HepG2 (cell line): ENCODE measurements around the gene ABRACL. TPM values are rescaled to one million over a fixed set of nuclear protein-coding genes. Genes with fewer than 3 reads are reported as not detected.

Experiments
- ATAC-seq: fragments of 200-7000 bp; cut with Tn5 transposase; 3 replicates; pipeline ENCODE4 v1.9.1; 2020; ENCODE audit warnings: mild to moderate bottlenecking, moderate library complexity
- BruUV-seq: library from RNA; stranded (reverse); fragments of 400-500 nt; replicated peaks from 2 replicates; lab custom pipeline; 2021; lab: Mats Ljungman, UMichigan
- CTCF ChIA-PET: fragments of 300-600 bp; formaldehyde crosslinking; extraction: SDS; loops from one replicate; lab custom pipeline; 2021; ENCODE audit warnings: low total read pairs, inconsistent platforms, low intra/inter-chr PET ratio; lab: Yijun Ruan, JAX
- POLR2A ChIA-PET: fragments of 350-600 bp; sonication (Branson Sonifier 250); formaldehyde crosslinking; loops from one replicate; lab custom pipeline; 2020; ENCODE audit warnings: antibody characterized with exemption, inconsistent platforms; lab: Yijun Ruan, JAX
- DNase-seq: peaks from one replicate; pipeline ENCODE4 v3.0.0-alpha.2; 2015; ENCODE audit warnings: low spot score
- FAIRE-seq: peaks from 3 replicates; lab custom pipeline; 2011; peaks lifted over from hg19 to GRCh38; lab: Jason Lieb, UNC
- H2AFZ ChIP-seq: one replicate; pipeline ENCODE4 v1.6.1; 2011; ENCODE audit warnings: low read length, inconsistent platforms
- H3K27ac ChIP-seq: fragments of 300-600 bp; 3 replicates; pipeline ENCODE4 v1.8.0; 2011; ENCODE audit warnings: mixed run types, mild to moderate bottlenecking, mixed read lengths, low read length, inconsistent platforms; ENCODE audit not compliant: insufficient read depth; ENCODE audit errors: extremely low read length
- H3K27me3 ChIP-seq, 2 experiments: fragments of 200-600 bp in 1 of 2; 2 replicates in 1 of 2; 3 replicates in 1 of 2; pipeline versions ENCODE4 v1.6.0 to v1.8.0; 2011; ENCODE audit warnings: low read length in 2 of 2, mild to moderate bottlenecking in 2 of 2, moderate library complexity in 2 of 2, inconsistent platforms in 1 of 2; ENCODE audit not compliant: insufficient read depth in 2 of 2, control insufficient read depth in 1 of 2
- H3K36me3 ChIP-seq, 2 experiments: fragments of 200-600 bp in 1 of 2; replicated peaks in 1 of 2; 2 replicates in 1 of 2; 3 replicates in 1 of 2; pipeline versions ENCODE4 v1.5.1 to v1.8.0; 2011; ENCODE audit warnings: low read length in 2 of 2, inconsistent platforms in 1 of 2; ENCODE audit not compliant: insufficient read depth in 2 of 2, control insufficient read depth in 1 of 2
- H3K4me1 ChIP-seq: 2 replicates; pipeline ENCODE4 v1.5.1; 2012; ENCODE audit warnings: low read length, inconsistent platforms; ENCODE audit not compliant: insufficient read depth
- H3K4me2 ChIP-seq: 2 replicates; pipeline ENCODE4 v1.6.0; 2011; ENCODE audit warnings: low read depth, low read length, inconsistent platforms
- H3K4me3 ChIP-seq, 3 experiments: fragments of 200-600 bp in 1 of 3; sonication (generic), shearing (Covaris generic) in 1 of 3; replicated peaks in 1 of 3; 2 replicates each; pipeline ENCODE4 v1.5.1; 2011 to 2016; ENCODE audit warnings: low read length in 3 of 3, inconsistent platforms in 2 of 3, low read depth in 2 of 3, mild to moderate bottlenecking in 2 of 3, control low read depth in 1 of 3, mixed read lengths in 1 of 3; ENCODE audit not compliant: insufficient read depth in 1 of 3
- H3K79me2 ChIP-seq: one replicate; pipeline ENCODE4 v1.6.1; 2011; ENCODE audit warnings: low read length, inconsistent platforms; ENCODE audit not compliant: insufficient read depth
- H3K9ac ChIP-seq: 2 replicates; pipeline ENCODE4 v1.6.0; 2011; ENCODE audit warnings: mild to moderate bottlenecking, low read depth, low read length, inconsistent platforms; ENCODE audit not compliant: insufficient read depth
- H3K9me3 ChIP-seq: 2 replicates; pipeline ENCODE4 v1.5.1; 2012; ENCODE audit warnings: mild to moderate bottlenecking, low read length
- H4K20me1 ChIP-seq: 2 replicates; pipeline ENCODE4 v1.6.0; 2011; ENCODE audit warnings: inconsistent platforms, mild to moderate bottlenecking, low read length, moderate library complexity; ENCODE audit not compliant: insufficient read depth
- ERF ChIP-seq: IDR thresholded peaks from 2 replicates; pipeline ENCODE4 v1.6.1; 2018; ENCODE audit warnings: missing biosample characterization, missing genetic modification reagents
- HDAC6 ChIP-seq: fragments of 200-600 bp; sonication (generic); IDR thresholded peaks from 2 replicates; pipeline ENCODE4 v1.7.0; 2017; ENCODE audit warnings: mild to moderate bottlenecking, antibody characterized with exemption, low read length, low read depth
- HHEX ChIP-seq: IDR thresholded peaks from 2 replicates; pipeline ENCODE4 v1.6.1; 2016; ENCODE audit warnings: control low read depth
- HOXD1 ChIP-seq: sonication (generic); formaldehyde crosslinking; IDR thresholded peaks from 2 replicates; pipeline ENCODE4 v1.5.0; 2020; ENCODE audit warnings: missing genetic modification reagents
- KAT7 ChIP-seq: IDR thresholded peaks from 2 replicates; pipeline ENCODE4 v1.6.1; 2018; ENCODE audit warnings: borderline replicate concordance, missing compliant biosample characterization
- ZNF432 ChIP-seq: sonication (generic); formaldehyde crosslinking; IDR thresholded peaks from 2 replicates; pipeline ENCODE4 v1.5.0; 2020; ENCODE audit warnings: missing genetic modification reagents, mild to moderate bottlenecking, borderline replicate concordance
- ZNF552 ChIP-seq: sonication (generic); formaldehyde crosslinking; IDR thresholded peaks from 2 replicates; pipeline ENCODE4 v1.9.0; 2022; ENCODE audit warnings: missing genetic modification reagents, mild to moderate bottlenecking, borderline replicate concordance
- ZNF569 ChIP-seq: sonication (generic); formaldehyde crosslinking; IDR thresholded peaks from 2 replicates; pipeline ENCODE4 v1.5.0; 2020; ENCODE audit warnings: mild to moderate bottlenecking, missing genetic modification reagents, moderate library complexity, borderline replicate concordance
- ZNF589 ChIP-seq: sonication (generic); formaldehyde crosslinking; conservative IDR thresholded peaks from 2 replicates; pipeline ENCODE4 v1.8.0; 2022; ENCODE audit warnings: mild to moderate bottlenecking, moderate library complexity, missing genetic modification reagents
- WGBS: methylation state at CpG from one replicate; pipeline ENCODE4 v1.1.6; 2017; ENCODE audit warnings: low lambda C conversion rate; 5-methylcytosine and 5-hydroxymethylcytosine counted together
- in situ Hi-C: cut with HindIII; loops from 2 replicates; pipeline ENCODE4 v1.10.0; 2017; ENCODE audit warnings: low pct_unique_long_range_greater_than_20kb; ENCODE audit not compliant: extremely low pct_ligation_motif_present
- intact Hi-C: fragments of 100-400 bp; cut with micrococcal nuclease; formaldehyde crosslinking; loops from one replicate; pipeline ENCODE4 v1.10.0; 2022; ENCODE audit not compliant: unreplicated experiment
- polyA plus RNA-seq, 8 experiments: library from polyadenylated mRNA; depleted of rRNA in 3 of 8; stranded (reverse) in 7 of 8; unstranded in 1 of 8; fragments of >200 nt; fragmentation: Illumina TruSeq in 4 of 8; extraction: Trizol in 4 of 8; gene quantifications; 2 replicates each; pipeline versions ENCODE4 v1.2.1 to v1.2.3, GENCODE V29; 2011 to 2016; ENCODE audit warnings: low read depth in 4 of 8, missing spikeins in 1 of 8, mixed read lengths in 1 of 8; ENCODE audit not compliant: insufficient read depth in 1 of 8
- total RNA-seq, 5 experiments: library from RNA; depleted of rRNA; stranded (reverse); fragments of >200 nt; fragmentation: Illumina TruSeq; extraction: Trizol; gene quantifications; 2 replicates each; pipeline ENCODE4 v1.2.3, GENCODE V29; 2016; ENCODE audit warnings: low read depth in 1 of 5
- TF ChIP-seq, protein P1 (sequence below): sonication (generic); formaldehyde crosslinking; IDR thresholded peaks from 2 replicates; pipeline ENCODE4 v1.8.0; 2022; ENCODE audit warnings: mild to moderate bottlenecking, missing genetic modification reagents, moderate library complexity

ABRACL gene
- total and polyA plus RNA-seq, 2 of the 13 experiments (the other 11 are each of a cell fraction or from before 2014, with no cell fraction given): 1.4 to 5.4 TPM

- CTCF ChIA-PET: no interaction called here
- H3K27ac ChIP-seq: no peak overlapping the region
These were observed 22.3 kb downstream of the ABRACL start for GRCh38 chr6:139050770-139051313.

DNA sequence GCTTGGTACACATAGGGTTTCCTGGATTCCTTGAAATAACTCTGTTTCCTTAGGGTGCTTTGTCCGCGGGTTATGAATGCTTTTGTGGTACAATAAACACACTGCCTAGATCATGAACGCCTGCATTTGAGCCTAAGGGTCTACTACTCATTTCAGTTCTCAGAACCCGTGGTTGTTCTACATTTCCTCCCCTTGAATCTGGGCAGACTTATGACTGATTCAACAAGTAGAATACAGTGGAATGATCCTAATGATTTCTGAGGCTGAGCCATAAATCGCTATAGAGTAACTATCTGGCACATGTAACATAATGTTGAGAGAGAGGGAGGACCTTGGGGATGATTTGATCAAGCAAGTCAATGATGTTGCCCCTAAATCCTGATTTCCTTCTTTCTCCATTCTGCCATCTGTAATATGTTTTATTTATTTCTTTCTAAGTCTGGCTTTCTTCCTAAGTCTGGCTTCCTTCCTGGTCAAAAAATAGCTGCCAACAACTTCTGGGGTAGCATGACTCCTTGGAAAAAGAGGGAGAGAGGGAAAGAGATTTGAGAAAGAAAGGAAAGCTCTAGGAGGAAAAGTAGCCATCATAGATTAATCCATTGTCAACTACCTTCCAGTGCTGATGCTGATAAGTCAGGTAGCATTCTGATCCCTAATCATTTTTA lies 23.0 kb downstream of the ABRACL start:
- Histone ChIP-seq H3K27me3 (peaks cover 3 to 24% of the 10 kb centered on the region in 2 experiments; a peak in 3 of 5 replicates), H3K36me3 (no peaks in the 10 kb centered on the region), H3K9me3 (no peaks in the 10 kb centered on the region), H3K9ac (no peak overlapping the region), H3K4me2 (no peak overlapping the region), H3K4me1 (no peaks in the 10 kb centered on the region), H3K4me3 (no peak overlapping the region), H2AFZ (no peak overlapping the region), H3K79me2 (no peaks in the 10 kb centered on the region)
- 23% methylated on average over 5 of the region's 5 CpGs for WGBS
- BruUV-seq: no TSS peak
- FAIRE-seq (no peak), DNase-seq (no peak)
- ChIA-PET POLR2A (no interaction called here), CTCF (no interaction called here)
- intact Hi-C loops (no loop called here), in situ Hi-C loops (no loop called here)
- TF ChIP-seq ZNF552 (CRISPR knock-in tag) (no peak), HOXD1 (CRISPR knock-in tag) (no peak), ZNF569 (CRISPR knock-in tag) (no peak), ZNF432 (CRISPR knock-in tag) (no peak), HHEX (CRISPR knock-in tag) (no peak), ZNF589 (CRISPR knock-in tag) (no peak), HDAC6 (no peak), ERF (CRISPR knock-in tag) (no peak)
- TF ChIP-seq, protein P1, sequence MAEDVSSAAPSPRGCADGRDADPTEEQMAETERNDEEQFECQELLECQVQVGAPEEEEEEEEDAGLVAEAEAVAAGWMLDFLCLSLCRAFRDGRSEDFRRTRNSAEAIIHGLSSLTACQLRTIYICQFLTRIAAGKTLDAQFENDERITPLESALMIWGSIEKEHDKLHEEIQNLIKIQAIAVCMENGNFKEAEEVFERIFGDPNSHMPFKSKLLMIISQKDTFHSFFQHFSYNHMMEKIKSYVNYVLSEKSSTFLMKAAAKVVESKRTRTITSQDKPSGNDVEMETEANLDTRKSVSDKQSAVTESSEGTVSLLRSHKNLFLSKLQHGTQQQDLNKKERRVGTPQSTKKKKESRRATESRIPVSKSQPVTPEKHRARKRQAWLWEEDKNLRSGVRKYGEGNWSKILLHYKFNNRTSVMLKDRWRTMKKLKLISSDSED: no peak
- TF ChIP-seq, all 625 proteins: peak for 0
- H4K20me1 ChIP-seq: no peaks in the 10 kb centered on the region
- H3K27ac ChIP-seq: no peak overlapping the region
- no peak for ATAC-seq

More at GRCh38 chr6:139050770-139051313, 22.3 kb downstream of the ABRACL start:
- Histone ChIP-seq H3K4me2 (no peak overlapping the region), H3K4me3 (no peak overlapping the region), H3K4me1 (no peaks in the 10 kb centered on the region), H3K27me3 (peaks cover 3 to 24% of the 10 kb centered on the region in 2 experiments; a peak in 3 of 5 replicates)
- POLR2A ChIA-PET: no interaction called here
- DNase-seq: no peak
- TF ChIP-seq KAT7: no peak
- TF ChIP-seq, all 625 proteins: peak for 0
- H3K9ac ChIP-seq: no peak overlapping the region
- ATAC-seq: no peak
- no peaks in the 10 kb centered on the region for H4K20me1 ChIP-seq
- BruUV-seq: no TSS peak
- H3K36me3 ChIP-seq: no peaks in the 10 kb centered on the region
- FAIRE-seq: no peak
- WGBS: 5% methylated on average over 5 of the region's 5 CpGs
- intact Hi-C loops (no loop called here), in situ Hi-C loops (no loop called here)
- no peak overlapping the region for H2AFZ ChIP-seq
- no peaks in the 10 kb centered on the region for H3K9me3 ChIP-seq
- H3K79me2 ChIP-seq: no peaks in the 10 kb centered on the region
